GM21515 (cell line): ENCODE data around the gene OVOL1.
"Not testable (repeated sequence)": the region's sequence is repeated elsewhere in the genome, so short reads cannot be mapped to it uniquely, and the experiment has no call there.

ENCODE experiments used
- ATAC-seq: cut with Tn5 transposase; IDR thresholded peaks from one replicate; pipeline ENCODE4 v1.9.1; 2021; ENCODE audit not compliant: unreplicated experiment

OVOL1 gene

GRCh38 chr11:65786786-65787636 is at the start of gene OVOL1:
Gene OVOL1, plus strand, starts transcription at chr11:65787063. Its CDS starts 311 bp downstream, at chr11:65787374.
- no peak for ATAC-seq

- no peak for ATAC-seq
Measured at GRCh38 chr11:65739022-65739421, 47.8 kb upstream of the OVOL1 start.

DNA sequence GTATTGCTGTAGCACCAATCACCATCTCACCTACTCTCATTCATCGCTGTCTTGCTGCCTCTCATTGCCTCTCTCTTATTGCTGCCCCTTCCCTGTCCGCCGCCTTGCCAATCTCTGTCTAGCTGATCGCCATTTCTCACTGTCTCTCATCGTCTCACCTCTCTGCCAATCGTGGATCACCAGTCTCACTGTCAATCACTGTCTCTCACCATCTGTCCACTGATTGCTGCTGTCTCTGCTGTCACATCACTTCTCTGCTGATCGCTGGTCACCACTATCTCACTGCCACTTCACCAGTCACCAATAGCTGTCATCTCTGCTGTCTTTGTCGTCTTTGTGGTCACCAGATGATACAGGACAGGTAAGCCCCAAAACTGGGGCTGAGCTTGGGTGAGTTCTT is 45.7 kb upstream of the OVOL1 start:
- ATAC-seq: no peak

- ATAC-seq: no peak
Measured at GRCh38 chr11:65742353-65742752, 44.5 kb upstream of the OVOL1 start.

DNA sequence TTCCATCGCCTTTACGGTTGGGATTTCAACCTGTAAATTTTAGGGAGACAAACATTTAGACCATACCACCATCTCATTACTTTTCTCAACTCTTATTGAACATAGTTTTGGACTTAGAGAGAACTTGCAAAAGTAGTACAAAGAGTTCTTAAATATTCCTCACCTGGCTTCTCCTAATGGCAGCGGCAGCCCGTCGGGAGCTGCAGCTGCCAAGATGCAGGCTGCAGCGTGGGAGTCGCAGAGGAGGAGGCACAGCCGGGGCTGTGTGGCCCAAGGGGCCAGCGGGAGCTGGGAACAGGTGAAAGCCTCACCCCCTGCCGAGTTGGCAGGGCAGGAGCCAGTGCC is 43.2 kb upstream of the OVOL1 start:
- ATAC-seq: no peak

- ATAC-seq: no peak
Measured at GRCh38 chr11:65744026-65744698, 42.7 kb upstream of the OVOL1 start.

- ATAC-seq: no peak
Measured at GRCh38 chr11:65744699-65745042, 42.2 kb upstream of the OVOL1 start.

DNA sequence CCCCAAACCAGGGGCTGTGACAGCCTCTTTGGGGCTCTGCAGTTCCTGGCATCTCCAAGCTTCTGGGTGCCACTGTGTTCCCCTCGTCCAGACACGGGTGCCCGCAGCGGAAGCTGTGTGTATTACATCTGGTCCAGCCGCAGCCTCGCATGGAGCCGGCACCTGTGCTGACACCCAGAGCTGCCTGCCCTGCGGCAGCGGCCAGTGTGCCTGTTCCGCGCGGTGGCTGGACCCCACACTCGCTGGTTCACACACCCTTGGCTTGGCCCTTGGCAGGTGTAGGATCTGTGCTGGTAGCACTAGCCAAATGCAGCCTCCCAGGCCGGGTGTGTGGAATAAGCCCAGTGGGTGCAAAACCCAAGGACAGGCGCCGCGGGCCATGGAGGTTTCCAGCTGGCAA is 41.8 kb upstream of the OVOL1 start:
- ATAC-seq: no peak

DNA sequence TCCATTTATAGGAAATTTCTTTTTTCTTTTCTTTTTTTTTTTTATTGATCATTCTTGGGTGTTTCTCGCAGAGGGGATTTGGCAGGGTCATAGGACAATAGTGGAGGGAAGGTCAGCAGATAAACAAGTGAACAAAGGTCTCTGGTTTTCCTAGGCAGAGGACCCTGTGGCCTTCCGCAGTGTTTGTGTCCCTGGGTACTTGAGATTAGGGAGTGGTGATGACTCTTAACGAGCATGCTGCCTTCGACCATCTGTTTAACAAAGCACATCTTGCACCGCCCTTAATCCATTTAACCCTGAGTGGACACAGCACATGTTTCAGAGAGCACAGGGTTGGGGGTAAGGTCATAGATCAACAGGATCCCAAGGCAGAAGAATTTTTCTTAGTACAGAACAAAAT is 24.7 kb upstream of the OVOL1 start:
- ATAC-seq: not testable (repeated sequence)

DNA sequence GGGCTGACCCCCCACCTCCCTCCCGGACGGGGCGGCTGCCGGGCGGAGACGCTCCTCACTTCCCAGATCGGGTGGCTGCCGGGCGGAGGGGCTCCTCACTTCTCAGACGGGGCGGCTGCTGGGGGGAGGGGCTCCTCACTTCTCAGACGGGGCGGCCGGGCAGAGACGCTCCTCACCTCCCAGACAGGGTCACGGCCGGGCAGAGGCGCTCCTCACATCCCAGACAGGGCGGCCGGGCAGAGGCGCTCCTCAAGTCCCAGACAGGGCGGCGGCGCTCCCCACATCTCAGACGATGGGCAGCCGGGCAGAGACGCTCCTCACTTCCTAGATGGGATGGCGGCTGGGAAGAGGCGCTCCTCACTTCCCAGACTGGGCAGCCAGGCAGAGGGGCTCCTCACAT is 24.0 kb upstream of the OVOL1 start:
- not testable (repeated sequence) for ATAC-seq

- ATAC-seq: no peak
Measured at GRCh38 chr11:65764434-65764833, 22.4 kb upstream of the OVOL1 start.

DNA sequence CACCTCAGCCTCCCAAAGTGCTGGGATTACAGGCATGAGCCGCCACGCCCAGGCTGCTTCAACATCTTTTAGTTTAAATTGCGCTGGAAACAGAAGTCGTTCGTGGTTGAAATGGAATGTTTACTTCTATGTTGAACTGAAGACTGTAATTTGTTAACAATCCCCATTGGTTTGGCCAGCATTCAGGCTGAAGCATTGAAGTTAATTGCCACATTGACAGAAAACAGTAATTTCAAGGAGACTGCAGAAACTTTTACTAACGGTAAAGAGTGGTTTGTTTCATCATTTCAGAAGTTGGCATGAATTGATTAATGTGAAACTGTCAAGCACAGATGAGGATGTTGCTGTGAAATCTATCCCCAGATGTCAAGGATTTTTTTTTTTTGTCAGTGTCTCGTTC is 20.3 kb upstream of the OVOL1 start:
- ATAC-seq: no peak

- ATAC-seq: no peak
Measured at GRCh38 chr11:65767406-65767805, 19.5 kb upstream of the OVOL1 start.

GRCh38 chr11:65767806-65768205 is 19.1 kb upstream of the OVOL1 start:
- ATAC-seq: not testable (repeated sequence)

DNA sequence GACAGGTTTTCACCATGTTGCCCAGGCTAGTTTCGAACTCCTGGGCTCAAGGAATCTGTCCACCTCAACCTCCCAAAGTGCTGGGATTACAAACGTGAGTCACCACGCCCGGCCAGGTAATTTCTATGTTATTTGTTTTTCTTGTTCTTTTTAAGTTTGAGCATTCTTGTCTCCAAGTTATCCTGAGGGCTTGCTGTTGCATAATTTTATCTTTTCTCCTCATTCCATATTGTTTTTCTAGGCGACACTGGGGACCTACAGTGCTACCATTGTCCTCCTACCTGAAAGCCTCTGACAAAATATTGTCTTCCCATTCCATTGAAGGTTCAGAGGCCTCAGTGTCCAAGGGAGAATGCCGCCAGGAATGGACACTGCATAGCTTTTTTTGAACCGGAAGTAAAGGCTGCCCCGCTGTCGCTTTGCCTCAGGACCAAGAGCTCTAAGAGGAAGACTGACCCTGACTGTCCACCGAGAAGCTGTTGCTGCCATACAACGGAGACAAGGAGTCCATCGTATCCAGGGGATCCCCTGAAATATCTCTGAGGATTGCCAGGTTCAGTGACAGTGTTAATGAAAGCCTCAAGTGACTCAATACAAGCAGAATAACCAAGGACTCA is 15.8 kb upstream of the OVOL1 start:
- ATAC-seq: no peak

DNA sequence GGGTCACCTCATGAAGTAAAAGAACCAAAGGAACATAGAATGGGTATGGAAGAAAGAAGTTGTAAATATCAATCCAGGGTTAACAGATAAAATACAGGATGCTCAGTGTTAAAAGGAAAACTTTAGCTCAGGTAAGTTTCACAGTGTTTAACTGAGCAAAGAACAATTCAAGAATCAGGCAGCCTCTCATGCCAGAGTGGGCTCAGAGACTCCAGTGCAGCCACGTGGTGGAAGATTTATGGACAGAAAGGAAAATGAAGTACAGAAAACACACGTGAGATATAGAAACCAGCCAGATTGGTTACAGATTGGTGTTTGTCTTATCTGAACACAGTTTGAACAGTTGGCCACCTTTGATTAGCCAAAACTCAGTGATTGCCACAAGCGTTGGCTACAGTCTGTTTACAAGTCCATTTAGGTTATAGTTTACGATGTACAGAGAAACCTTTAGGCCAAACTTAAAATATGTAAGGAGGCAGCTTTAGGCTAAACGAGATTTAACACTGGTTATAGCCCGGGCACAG is 15.2 kb upstream of the OVOL1 start:
- no peak for ATAC-seq

DNA sequence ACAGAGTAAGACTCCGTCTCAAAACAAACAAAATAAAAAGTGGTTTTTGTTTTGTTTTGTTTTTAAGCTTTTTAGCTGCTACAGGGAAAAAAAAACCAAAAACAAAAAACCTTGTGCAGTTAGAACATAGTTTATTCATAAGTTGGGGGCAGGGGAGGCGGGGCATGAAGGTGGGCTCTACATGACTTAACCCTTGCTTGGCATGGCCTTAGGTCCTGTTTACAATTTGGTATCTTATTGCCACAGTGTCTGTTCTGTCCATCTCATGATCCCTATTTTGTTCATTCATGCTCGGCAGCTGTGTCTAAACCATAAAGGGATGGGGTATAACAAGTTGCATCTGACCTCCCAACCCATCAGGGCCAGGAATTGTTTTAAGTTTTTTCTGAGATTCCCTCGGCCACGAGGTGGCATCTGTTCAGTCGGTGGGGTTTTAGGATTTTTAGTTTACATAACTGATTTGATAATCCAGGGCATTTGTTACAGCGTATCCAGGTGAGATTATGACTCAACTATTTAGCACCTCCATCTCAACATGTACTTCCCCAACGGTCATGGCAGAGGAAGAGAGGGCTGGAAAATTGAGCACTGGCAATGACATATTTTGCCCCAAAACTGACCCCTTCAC is 13.0 kb upstream of the OVOL1 start:
- no peak for ATAC-seq

- ATAC-seq: no peak
Measured at GRCh38 chr11:65774525-65775306, 12.1 kb upstream of the OVOL1 start.

DNA sequence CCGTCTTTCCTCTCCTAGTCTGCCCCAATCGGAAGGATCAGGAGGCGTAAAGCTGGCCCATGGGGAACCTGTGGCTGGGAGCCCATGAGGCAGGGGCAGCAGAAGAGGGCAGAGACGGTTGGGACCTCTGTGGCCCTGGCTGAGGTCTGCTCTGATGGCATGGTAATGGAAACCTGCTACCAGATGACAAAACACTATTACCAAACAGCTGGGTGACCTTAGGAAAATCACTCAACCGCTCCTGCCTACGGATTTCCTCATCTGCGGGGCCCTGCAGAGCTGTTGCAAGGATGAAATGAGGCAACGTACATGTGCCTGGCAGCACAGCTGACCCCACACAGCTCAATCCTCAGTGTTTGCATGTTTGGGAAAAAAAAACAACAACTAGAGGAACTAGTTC is 10.7 kb upstream of the OVOL1 start:
- ATAC-seq: no peak

GRCh38 chr11:65776710-65777141 is 10.1 kb upstream of the OVOL1 start:
- ATAC-seq: no peak

DNA sequence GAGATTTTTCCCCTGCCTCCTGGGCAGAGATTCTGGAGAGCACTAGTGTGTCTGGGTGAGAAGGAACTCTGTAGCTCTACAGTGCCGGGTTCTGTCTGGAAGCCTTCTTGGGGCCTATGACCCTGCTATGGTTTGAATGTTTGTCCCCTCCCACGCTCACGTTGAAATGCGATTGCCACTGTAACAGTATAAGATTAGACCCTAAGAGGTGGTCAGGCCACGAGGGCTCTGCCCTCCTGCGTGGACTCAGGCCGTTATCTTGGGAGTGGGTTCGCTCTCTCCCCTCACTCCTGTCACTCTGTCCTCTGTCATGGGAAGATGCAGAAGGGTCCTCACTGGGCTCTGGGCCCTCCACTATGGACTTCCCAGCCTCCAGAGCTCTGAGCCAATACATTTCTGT is 9.6 kb upstream of the OVOL1 start:
- no peak for ATAC-seq
